Neuronal stem cell (in vitro differentiated cells): ENCODE measurements around the gene ZNF780A.
"Not testable (repeated sequence)": the region's sequence is repeated elsewhere in the genome, so short reads cannot be mapped to it uniquely, and the experiment has no call there.

ENCODE experiments used
- DNase-seq: peaks from one replicate; pipeline ENCODE4 v3.0.0-alpha.2; 2013; ENCODE audit warnings: low spot score
- H2AFZ ChIP-seq: one replicate; pipeline ENCODE4 v1.6.1; 2013; ENCODE audit warnings: mild to moderate bottlenecking, low read length, inconsistent platforms
- H2AK5ac ChIP-seq: 2 replicates; pipeline ENCODE4 v1.6.1; 2013; ENCODE audit warnings: low read depth, mild to moderate bottlenecking, inconsistent platforms, low read length, moderate library complexity, mixed read lengths
- H2BK120ac ChIP-seq: 2 replicates; pipeline ENCODE4 v1.6.1; 2013; ENCODE audit warnings: low read depth, mild to moderate bottlenecking, inconsistent platforms, low read length, moderate library complexity, mixed read lengths
- H2BK12ac ChIP-seq: one replicate; pipeline ENCODE4 v1.6.1; 2013; ENCODE audit warnings: low read length, inconsistent platforms
- H2BK15ac ChIP-seq: 2 replicates; pipeline ENCODE4 v1.6.1; 2013; ENCODE audit warnings: mild to moderate bottlenecking, low read length, inconsistent platforms, mixed read lengths
- H2BK5ac ChIP-seq: one replicate; pipeline ENCODE4 v1.6.1; 2013; ENCODE audit warnings: inconsistent platforms, mild to moderate bottlenecking, low read length, moderate library complexity
- H3K14ac ChIP-seq: one replicate; pipeline ENCODE4 v1.6.1; 2013; ENCODE audit warnings: low read length, inconsistent platforms
- H3K18ac ChIP-seq: 2 replicates; pipeline ENCODE4 v1.6.1; 2013; ENCODE audit warnings: low read length, inconsistent platforms
- H3K23ac ChIP-seq: 2 replicates; pipeline ENCODE4 v1.6.1; 2013; ENCODE audit warnings: low read depth, mild to moderate bottlenecking, mixed read lengths, low read length, inconsistent platforms; ENCODE audit not compliant: poor library complexity
- H3K27ac ChIP-seq: replicated peaks from 3 replicates; pipeline ENCODE4 v1.5.1; 2013; ENCODE audit warnings: low read length, inconsistent platforms
- H3K27me3 ChIP-seq, 3 experiments: 2 replicates each; pipeline ENCODE4 v1.6.1; 2013; ENCODE audit warnings: low read length in 3 of 3, mild to moderate bottlenecking in 2 of 3, inconsistent platforms in 1 of 3, low read depth in 1 of 3, mixed read lengths in 1 of 3, moderate library complexity in 1 of 3; ENCODE audit not compliant: control insufficient read depth in 3 of 3, insufficient read depth in 3 of 3
- H3K36me3 ChIP-seq, 2 donors: replicated peaks in 1 of 2; 2 replicates each; pipeline ENCODE4 v1.6.1; 2013; ENCODE audit warnings: low read length in 2 of 2; ENCODE audit not compliant: control insufficient read depth in 2 of 2, insufficient read depth in 2 of 2
- H3K4ac ChIP-seq: 2 replicates; pipeline ENCODE4 v1.6.1; 2013; ENCODE audit warnings: inconsistent platforms, mild to moderate bottlenecking, low read length, moderate library complexity
- H3K4me1 ChIP-seq, 2 donors: 1 replicate in 1 of 2; 2 replicates in 1 of 2; pipeline ENCODE4 v1.6.1; 2013; ENCODE audit warnings: low read length in 2 of 2, low read depth in 1 of 2; ENCODE audit not compliant: control insufficient read depth in 2 of 2, insufficient read depth in 1 of 2
- H3K4me2 ChIP-seq: one replicate; pipeline ENCODE4 v1.6.1; 2013; ENCODE audit warnings: mild to moderate bottlenecking, low read length, inconsistent platforms; ENCODE audit not compliant: insufficient read depth, poor library complexity, severe bottlenecking
- H3K4me3 ChIP-seq, 2 donors: 2 replicates each; pipeline ENCODE4 v1.5.1; 2013; ENCODE audit warnings: low read length in 2 of 2, mild to moderate bottlenecking in 2 of 2, inconsistent platforms in 1 of 2, moderate library complexity in 1 of 2
- H3K79me1 ChIP-seq: one replicate; pipeline ENCODE4 v1.6.1; 2013; ENCODE audit warnings: low read depth, mild to moderate bottlenecking, inconsistent platforms, low read length, moderate library complexity
- H3K9ac ChIP-seq: one replicate; pipeline ENCODE4 v1.6.1; 2013; ENCODE audit warnings: mild to moderate bottlenecking, low read depth, low read length, inconsistent platforms; ENCODE audit not compliant: poor library complexity
- H3K9me3 ChIP-seq, 2 donors: replicated peaks in 1 of 2; 2 replicates each; pipeline versions ENCODE3 to v1.6.1; 2013; ENCODE audit warnings: low read length in 2 of 2, mild to moderate bottlenecking in 2 of 2, inconsistent platforms in 1 of 2, low read depth in 1 of 2, mixed read lengths in 1 of 2, moderate library complexity in 1 of 2; ENCODE audit not compliant: control insufficient read depth in 2 of 2, insufficient read depth in 1 of 2
- H4K8ac ChIP-seq: one replicate; pipeline ENCODE4 v1.6.1; 2013; ENCODE audit warnings: low read depth, mild to moderate bottlenecking, inconsistent platforms, low read length, moderate library complexity
- H4K91ac ChIP-seq: one replicate; pipeline ENCODE4 v1.6.1; 2013; ENCODE audit warnings: low read length, low read depth, mild to moderate bottlenecking, inconsistent platforms; ENCODE audit not compliant: poor library complexity
- WGBS, 2 donors: extraction: QIAGEN DNeasy Blood & Tissue Kit; methylation state at CpG; one replicate each; pipeline ENCODE4 v1.1.7; 2013; ENCODE audit warnings: missing lambda C conversion rate in 2 of 2, mixed read lengths in 1 of 2; ENCODE audit not compliant: insufficient read length in 2 of 2, insufficient replicate concordance in 1 of 2; ENCODE audit errors: extremely low coverage in 2 of 2; 5-methylcytosine and 5-hydroxymethylcytosine counted together

The ZNF780A gene

DNA sequence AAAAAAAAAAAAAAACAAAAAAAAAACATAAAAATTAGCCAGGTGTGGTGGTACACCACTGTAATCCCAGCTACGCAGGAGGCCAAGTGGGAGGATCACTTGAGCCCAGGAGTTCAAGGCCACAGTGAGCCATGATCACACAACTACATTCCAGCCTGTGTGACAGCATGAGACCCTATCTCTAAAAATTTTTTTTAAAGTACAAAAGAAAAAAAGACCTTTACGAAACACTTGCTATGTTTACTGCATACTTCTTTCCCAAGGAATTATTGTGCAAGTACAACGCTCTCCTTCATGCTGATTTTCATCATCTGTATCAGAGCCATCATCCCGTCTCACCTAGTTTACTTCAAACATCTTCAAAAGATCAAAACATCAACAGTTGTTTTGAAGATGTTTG lies 28.6 kb upstream of the ZNF780A start:
- DNase-seq: no peak
- Histone ChIP-seq H3K14ac (no peak overlapping the region), H3K36me3 (no peaks in the 10 kb centered on the region), H2AK5ac (no peak overlapping the region), H3K4me3 (no peak overlapping the region), H3K4me2 (no peak overlapping the region), H4K8ac (no peak overlapping the region), H3K4ac (no peak overlapping the region), H3K4me1 (no peaks in the 10 kb centered on the region), H3K18ac (no peak overlapping the region), H4K91ac (no peak overlapping the region), H2BK120ac (no peak overlapping the region), H2BK12ac (no peak overlapping the region), H3K79me1 (no peaks in the 10 kb centered on the region), H2BK5ac (no peak overlapping the region), H3K27me3 (peaks cover 0 to 1% (median 0%) of the 10 kb centered on the region in 3 experiments), H3K9ac (no peak overlapping the region), H2AFZ (no peak overlapping the region), H3K9me3 (peaks cover 0 to 1% of the 10 kb centered on the region in 2 donors), H3K23ac (no peak overlapping the region), H3K27ac (no peak overlapping the region), H2BK15ac (no peak overlapping the region)
- WGBS, 2 donors: no CpG with 5 or more reads among the region's 4 CpGs

DNA sequence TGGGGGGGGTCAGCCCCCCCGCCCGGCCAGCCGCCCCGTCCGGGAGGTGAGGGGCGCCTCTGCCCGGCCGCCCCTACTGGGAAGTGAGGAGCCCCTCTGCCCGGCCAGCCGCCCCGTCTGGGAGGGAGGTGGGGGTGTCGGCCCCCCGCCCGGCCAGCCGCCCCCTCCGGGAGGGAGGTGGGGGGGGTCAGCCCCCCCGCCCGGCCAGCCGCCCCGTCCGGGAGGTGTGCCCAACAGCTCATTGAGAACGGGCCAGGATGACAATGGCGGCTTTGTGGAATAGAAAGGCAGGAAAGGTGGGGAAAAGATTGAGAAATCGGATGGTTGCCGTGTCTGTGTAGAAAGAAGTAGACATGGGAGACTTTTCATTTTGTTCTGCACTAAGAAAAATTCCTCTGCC lies 27.9 kb upstream of the ZNF780A start:
- H3K27me3 ChIP-seq, H4K8ac ChIP-seq, H2BK5ac ChIP-seq, H3K4ac ChIP-seq, H3K23ac ChIP-seq, H2BK15ac ChIP-seq, H3K9me3 ChIP-seq, H2BK120ac ChIP-seq, H2AFZ ChIP-seq, H3K4me2 ChIP-seq, H3K4me3 ChIP-seq, H4K91ac ChIP-seq, H3K4me1 ChIP-seq, H3K79me1 ChIP-seq, H2BK12ac ChIP-seq, H3K27ac ChIP-seq, H2AK5ac ChIP-seq, H3K36me3 ChIP-seq, DNase-seq, H3K18ac ChIP-seq, H3K9ac ChIP-seq, H3K14ac ChIP-seq: not testable (repeated sequence)
- WGBS, 2 donors: no CpG with 5 or more reads among the region's 25 CpGs

DNA sequence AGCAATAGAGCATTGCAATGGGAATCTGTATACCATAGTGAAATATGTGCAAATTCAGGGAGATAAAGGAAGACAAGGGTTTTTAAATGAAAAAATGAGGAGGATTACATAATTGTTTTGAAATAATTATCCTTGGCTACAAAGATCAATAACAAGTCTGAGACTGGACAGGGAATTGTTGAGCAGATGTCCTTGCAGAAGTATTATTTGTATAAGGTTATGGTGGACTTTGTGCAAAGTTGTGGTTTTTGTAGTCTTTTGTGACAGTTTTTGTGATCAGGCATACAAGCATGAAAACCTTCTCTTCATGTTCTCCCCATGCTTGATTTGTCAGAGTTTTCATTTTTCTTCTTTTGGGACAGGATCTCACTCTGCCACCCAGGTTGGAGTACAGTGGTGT lies 25.3 kb upstream of the ZNF780A start:
- Histone ChIP-seq H3K23ac (no peak overlapping the region), H3K9me3 (peaks cover 0 to 1% of the 10 kb centered on the region in 2 donors), H3K9ac (no peak overlapping the region), H3K27ac (no peak overlapping the region), H3K4ac (no peak overlapping the region), H2AK5ac (no peak overlapping the region), H2BK5ac (no peak overlapping the region), H3K4me1 (no peaks in the 10 kb centered on the region), H3K18ac (no peak overlapping the region), H3K14ac (no peak overlapping the region), H2BK12ac (no peak overlapping the region), H4K91ac (no peak overlapping the region), H3K36me3 (no peaks in the 10 kb centered on the region), H3K79me1 (no peaks in the 10 kb centered on the region), H3K4me3 (no peak overlapping the region), H2AFZ (no peak overlapping the region), H3K4me2 (no peak overlapping the region), H2BK15ac (no peak overlapping the region), H3K27me3 (no peaks in the 10 kb centered on the region), H4K8ac (no peak overlapping the region), H2BK120ac (no peak overlapping the region)
- no peak for DNase-seq

DNA sequence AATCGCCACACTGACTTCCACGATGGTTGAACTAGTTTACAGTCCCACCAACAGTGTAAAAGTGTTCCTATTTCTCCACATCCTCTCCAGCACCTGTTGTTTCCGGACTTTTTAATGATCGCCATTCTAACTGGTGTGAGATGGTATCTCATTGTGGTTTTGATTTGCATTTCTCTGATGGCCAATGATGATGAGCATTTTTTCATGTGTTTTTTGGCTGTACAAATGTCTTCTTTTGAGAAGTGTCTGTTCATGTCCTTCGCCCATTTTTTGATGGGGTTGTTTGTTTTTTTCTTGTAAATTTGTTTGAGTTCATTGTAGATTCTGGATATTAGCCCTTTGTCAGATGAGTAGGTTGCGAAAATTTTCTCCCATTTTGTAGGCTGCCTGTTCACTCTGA lies 23.4 kb upstream of the ZNF780A start:
- H3K9ac ChIP-seq, H3K4ac ChIP-seq, H3K79me1 ChIP-seq, H3K4me1 ChIP-seq, H2BK120ac ChIP-seq, H3K4me3 ChIP-seq, H4K91ac ChIP-seq, H2BK12ac ChIP-seq, H3K18ac ChIP-seq, H3K23ac ChIP-seq, H4K8ac ChIP-seq, H3K36me3 ChIP-seq, H2AK5ac ChIP-seq, H3K27me3 ChIP-seq, H3K14ac ChIP-seq, H2BK5ac ChIP-seq, H3K9me3 ChIP-seq, H3K4me2 ChIP-seq, H3K27ac ChIP-seq, DNase-seq, H2BK15ac ChIP-seq, H2AFZ ChIP-seq: not testable (repeated sequence)
- no CpG with 5 or more reads among the region's 6 CpGs for WGBS, 2 donors
